Lower leg skin (tissue), 4 donors: ENCODE data around the gene EIF1AD. TPM values are rescaled to one million over a fixed set of nuclear protein-coding genes. Genes with fewer than 3 reads are reported as not detected.

ENCODE experiments used
- DNase-seq, 2 donors: peaks; one replicate each; pipeline ENCODE4 v3.0.0-alpha.2; 2019; ENCODE audit warnings: low spot score in 2 of 2
- H3K4me3 ChIP-seq: fragments of 200-600 bp; sonication (generic); 2 replicates; pipeline ENCODE4 v1.5.1; 2017; ENCODE audit warnings: mild to moderate bottlenecking, low read depth; ENCODE audit not compliant: poor library complexity, severe bottlenecking
- POLR2A ChIP-seq, 2 donors: fragments of 450-650 bp; IDR thresholded peaks; one replicate each; pipeline ENCODE4 v1.6.1; 2016 to 2017; ENCODE audit warnings: antibody characterized with exemption in 2 of 2, mild to moderate bottlenecking in 1 of 2, moderate library complexity in 1 of 2
- WGBS, 2 donors: methylation state at CpG; one replicate each; pipeline ENCODE4 v1.1.5; 2018; 5-methylcytosine and 5-hydroxymethylcytosine counted together
- intact Hi-C: fragments of 100-400 bp; cut with DNase I; formaldehyde crosslinking; loops from one replicate; pipeline ENCODE4 v1.15.0; 2023; ENCODE audit warnings: low total_unique reads
- total RNA-seq, 4 donors: library from RNA; depleted of rRNA; stranded (reverse); fragments of >200 nt; gene quantifications; one replicate each; pipeline ENCODE4 v1.1.0, GENCODE V29; 2016
- TF ChIP-seq, protein P1 (sequence below), 3 donors: fragments of 450-650 bp; IDR thresholded peaks; one replicate each; pipeline ENCODE4 v1.5.1; 2016; ENCODE audit warnings: antibody characterized with exemption in 3 of 3, mild to moderate bottlenecking in 3 of 3, moderate library complexity in 2 of 3

The EIF1AD gene
- total RNA-seq, 4 donors from 2014 or later: 48.3 to 66.0 (median 57.2) TPM

DNA sequence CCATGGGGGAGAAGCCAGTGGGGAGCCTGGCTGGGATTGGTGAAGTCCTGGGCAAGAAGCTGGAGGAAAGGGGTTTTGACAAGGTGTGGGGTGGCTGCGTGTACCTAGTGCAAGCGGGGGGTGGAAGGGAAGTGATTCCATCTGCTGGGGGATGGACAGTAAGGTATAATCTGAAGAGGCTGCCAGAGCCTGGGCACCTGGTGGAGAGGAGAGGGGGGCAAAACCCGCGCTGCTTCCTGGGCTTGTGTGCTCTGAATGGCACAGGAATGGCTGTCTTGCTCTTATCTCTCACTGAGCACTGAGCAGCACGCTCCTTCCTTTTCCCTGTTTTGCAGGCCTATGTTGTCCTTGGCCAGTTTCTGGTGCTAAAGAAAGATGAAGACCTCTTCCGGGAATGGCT, 1.3 kb upstream of the EIF1AD start:
- no peak overlapping the region for H3K4me3 ChIP-seq
- no peak for DNase-seq
- intact Hi-C loops: no loop called here
- TF ChIP-seq POLR2A (IDR thresholded peaks at IDR 0.05): no peak
- TF ChIP-seq, protein P1, sequence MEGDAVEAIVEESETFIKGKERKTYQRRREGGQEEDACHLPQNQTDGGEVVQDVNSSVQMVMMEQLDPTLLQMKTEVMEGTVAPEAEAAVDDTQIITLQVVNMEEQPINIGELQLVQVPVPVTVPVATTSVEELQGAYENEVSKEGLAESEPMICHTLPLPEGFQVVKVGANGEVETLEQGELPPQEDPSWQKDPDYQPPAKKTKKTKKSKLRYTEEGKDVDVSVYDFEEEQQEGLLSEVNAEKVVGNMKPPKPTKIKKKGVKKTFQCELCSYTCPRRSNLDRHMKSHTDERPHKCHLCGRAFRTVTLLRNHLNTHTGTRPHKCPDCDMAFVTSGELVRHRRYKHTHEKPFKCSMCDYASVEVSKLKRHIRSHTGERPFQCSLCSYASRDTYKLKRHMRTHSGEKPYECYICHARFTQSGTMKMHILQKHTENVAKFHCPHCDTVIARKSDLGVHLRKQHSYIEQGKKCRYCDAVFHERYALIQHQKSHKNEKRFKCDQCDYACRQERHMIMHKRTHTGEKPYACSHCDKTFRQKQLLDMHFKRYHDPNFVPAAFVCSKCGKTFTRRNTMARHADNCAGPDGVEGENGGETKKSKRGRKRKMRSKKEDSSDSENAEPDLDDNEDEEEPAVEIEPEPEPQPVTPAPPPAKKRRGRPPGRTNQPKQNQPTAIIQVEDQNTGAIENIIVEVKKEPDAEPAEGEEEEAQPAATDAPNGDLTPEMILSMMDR (IDR thresholded peaks at IDR 0.05): no peak
- WGBS, 2 donors: 75 to 78% methylated on average over 6 of the region's 6 CpGs

DNA sequence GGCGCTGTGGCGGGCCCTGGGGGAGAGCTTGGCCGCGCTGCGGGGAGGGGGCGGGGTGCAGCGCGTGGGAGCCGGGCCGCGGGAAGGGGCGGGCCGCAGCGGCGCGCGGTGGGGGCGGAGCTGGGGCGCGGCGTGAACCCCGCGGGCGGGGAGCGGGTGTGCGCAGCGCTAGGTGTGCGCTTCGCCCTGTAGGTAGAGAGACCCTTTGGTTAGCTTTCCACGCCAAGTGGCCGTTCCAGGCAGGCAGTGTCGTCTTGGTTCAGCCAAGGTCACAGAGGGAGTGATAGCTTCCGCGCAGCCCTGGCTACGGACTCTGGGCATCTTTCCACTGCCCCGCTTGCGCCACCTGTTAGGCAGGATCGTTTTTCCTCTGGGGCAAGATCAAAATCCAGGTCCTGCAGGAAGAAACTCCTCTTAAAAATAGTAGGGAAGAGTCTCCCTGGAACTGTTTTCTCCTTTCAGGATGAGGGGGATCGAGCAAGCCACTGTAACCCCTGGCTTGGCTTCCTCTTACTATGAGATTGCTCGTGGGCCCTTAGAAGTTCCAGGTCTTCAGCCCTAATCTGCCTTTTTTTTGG, 780 bp upstream of the EIF1AD start:
- DNase-seq: no peak
- H3K4me3 ChIP-seq: peak overlapping the region; percentile 92
- TF ChIP-seq, protein P1 (IDR thresholded peaks at IDR 0.05): no peak
- no peak for TF ChIP-seq POLR2A (IDR thresholded peaks at IDR 0.05)
- intact Hi-C loops: no loop called here
- WGBS, 2 donors: 1% methylated on average over 24 to 26 of the region's 40 CpGs

DNA sequence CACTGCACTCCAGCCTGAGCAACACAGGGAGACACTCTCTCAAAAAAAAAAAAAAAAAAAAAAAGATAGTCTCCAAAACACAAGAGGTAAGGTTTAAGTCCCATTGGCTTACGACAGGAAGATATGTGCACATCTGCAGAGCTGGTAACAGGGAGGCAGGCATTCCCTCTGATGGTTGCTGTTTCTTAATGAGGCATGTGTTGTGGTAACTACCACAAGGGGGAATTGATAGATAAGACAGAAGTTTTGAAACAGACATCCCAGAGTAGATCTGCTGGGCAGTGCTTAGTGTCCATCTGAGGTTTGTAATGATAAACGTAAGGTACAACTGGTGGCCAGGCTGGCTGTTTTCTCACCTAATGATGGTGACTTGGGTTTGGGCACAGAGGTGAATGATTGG, 4.7 kb downstream of the EIF1AD start:
- no peak for DNase-seq
- 83 to 84% methylated on average over 2 of the region's 2 CpGs for WGBS, 2 donors
- H3K4me3 ChIP-seq: no peak overlapping the region
- TF ChIP-seq POLR2A (IDR thresholded peaks at IDR 0.05): no peak
- TF ChIP-seq, protein P1 (IDR thresholded peaks at IDR 0.05): no peak
- intact Hi-C loops: no loop called here

DNA sequence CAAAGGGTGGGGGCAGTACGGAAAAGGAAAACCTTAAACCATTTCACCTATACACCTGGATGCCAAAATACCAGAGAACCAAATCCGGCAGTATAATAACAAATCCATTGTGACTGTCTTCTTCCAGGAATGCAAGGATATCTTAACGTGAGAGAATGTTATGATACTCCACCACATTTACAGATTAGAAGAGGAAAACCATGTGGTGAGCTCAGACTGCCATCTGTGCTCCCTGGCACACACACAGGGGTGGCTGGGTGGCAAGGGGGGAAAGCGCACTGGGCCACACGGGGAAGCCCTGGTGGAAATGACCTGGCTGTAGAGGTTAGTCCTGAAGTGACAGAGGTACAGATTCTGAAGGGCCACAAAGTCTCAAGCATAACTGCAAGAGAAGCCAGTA, 9.9 kb downstream of the EIF1AD start:
- TF ChIP-seq POLR2A (IDR thresholded peaks at IDR 0.05): no peak
- TF ChIP-seq, protein P1 (IDR thresholded peaks at IDR 0.05): no peak
- intact Hi-C loops: no loop called here
- H3K4me3 ChIP-seq: no peak overlapping the region
- DNase-seq: no peak
- 75 to 81% methylated on average over 5 of the region's 5 CpGs for WGBS, 2 donors

DNA sequence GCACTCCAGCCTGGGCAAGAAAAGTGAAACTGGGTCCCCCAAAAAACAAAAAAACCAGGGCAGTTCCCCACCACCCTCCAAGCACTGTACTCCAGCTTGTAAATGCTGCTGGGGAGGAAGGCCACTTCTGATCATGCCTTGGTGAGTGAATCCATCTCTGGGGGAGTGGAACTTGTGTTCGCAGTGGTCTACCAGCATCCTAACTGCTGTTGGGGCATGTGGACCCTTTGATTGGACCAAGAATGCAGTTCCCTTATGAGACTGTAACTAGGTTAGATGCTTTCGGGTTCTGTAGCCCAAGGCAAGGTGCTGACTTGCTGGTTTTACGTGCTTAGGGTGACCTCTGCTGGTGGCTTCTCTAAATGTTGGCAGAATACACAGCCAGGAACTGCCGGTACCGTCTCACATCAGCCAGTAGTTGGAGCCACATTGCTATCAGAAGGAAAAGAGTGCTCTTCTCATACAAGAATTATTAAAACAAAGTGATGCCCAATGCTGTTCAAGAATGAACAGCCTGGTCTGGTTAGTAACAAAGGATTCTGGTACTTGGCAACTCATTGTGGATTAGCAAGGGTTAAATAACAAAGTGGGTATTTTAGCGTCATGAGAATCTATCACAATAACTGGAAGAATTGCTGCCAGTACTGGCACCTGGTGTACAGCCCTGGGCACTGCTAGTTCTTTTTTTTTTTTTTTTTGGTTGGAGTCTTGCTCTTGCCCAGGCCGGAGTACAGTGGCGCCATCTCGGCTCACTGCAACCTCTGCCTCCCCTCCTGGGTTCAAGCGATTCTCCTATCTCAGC, 13.0 kb downstream of the EIF1AD start:
- intact Hi-C loops: loop anchor here (5.0 to 10.0 kb wide), 2 partner anchors 107 to 284 kb away; no protein-coding TSS in a partner anchor
- WGBS, 2 donors: 20% methylated on average over 10 of the region's 10 CpGs
- peak; percentile 93 to 96 for DNase-seq
- no peak overlapping the region for H3K4me3 ChIP-seq
- no peak for TF ChIP-seq POLR2A (IDR thresholded peaks at IDR 0.05)
- TF ChIP-seq, protein P1 (IDR thresholded peaks at IDR 0.05): peak in 1 of 3 donors; percentile 97
